VCaP (cell line): ENCODE measurements around the gene TMEM252.

Source experiments
- H3K27ac ChIP-seq: fragments of 450-650 bp; 2 replicates; pipeline ENCODE4 v1.5.1; 2017
- CTCF ChIP-seq: fragments of 450-650 bp; conservative IDR thresholded peaks from 2 replicates; pipeline ENCODE4 v1.5.1; 2017; ENCODE audit warnings: mild to moderate bottlenecking, moderate library complexity

Gene TMEM252

GRCh38 chr9:68551191-68551590 lies 10.5 kb upstream of the TMEM252 start:
- peak overlapping the region; percentile 54 for H3K27ac ChIP-seq
- TF ChIP-seq CTCF, result no peak

DNA sequence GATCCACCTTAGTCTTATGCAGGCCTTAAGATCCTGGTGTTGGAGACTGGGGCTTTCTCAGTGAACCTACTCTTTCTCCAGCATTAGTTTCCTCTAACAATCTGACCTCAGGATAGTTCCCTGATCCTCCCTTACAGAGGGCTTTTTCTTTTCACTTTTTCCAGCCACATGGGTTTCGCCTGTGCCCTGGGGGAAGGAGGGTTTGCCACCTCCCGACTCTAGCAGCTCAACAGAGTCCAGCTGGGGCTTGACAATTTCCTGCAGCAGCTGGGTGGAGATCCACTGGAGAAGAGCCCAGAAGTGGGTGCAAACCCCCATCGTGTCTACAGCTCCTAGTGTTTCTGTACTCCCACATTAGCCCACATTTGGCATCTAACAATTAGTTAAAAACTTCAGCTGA lies 7.6 kb upstream of the TMEM252 start:
- no peak overlapping the region for H3K27ac ChIP-seq
- TF ChIP-seq CTCF, result no peak

DNA sequence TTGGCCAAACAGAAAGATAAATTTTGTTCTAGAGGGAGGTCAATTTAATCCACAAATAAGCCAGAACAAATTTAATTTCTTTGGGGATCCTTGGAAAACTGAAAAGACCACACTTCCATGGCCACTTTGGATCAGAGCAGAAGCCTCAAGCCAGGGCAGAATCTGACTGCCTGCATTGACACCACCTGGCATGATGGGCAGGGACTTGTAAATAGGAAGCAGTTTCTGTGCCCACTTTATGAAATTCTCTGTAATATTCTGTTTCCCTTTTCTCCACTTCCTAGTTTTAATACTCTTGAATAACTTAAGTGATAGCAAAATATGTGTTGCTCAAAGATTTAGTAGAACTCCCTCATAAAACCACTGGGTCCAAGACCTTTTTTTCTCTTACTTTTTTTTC lies 6.7 kb upstream of the TMEM252 start:
- TF ChIP-seq CTCF, result no peak
- no peak overlapping the region for H3K27ac ChIP-seq

DNA sequence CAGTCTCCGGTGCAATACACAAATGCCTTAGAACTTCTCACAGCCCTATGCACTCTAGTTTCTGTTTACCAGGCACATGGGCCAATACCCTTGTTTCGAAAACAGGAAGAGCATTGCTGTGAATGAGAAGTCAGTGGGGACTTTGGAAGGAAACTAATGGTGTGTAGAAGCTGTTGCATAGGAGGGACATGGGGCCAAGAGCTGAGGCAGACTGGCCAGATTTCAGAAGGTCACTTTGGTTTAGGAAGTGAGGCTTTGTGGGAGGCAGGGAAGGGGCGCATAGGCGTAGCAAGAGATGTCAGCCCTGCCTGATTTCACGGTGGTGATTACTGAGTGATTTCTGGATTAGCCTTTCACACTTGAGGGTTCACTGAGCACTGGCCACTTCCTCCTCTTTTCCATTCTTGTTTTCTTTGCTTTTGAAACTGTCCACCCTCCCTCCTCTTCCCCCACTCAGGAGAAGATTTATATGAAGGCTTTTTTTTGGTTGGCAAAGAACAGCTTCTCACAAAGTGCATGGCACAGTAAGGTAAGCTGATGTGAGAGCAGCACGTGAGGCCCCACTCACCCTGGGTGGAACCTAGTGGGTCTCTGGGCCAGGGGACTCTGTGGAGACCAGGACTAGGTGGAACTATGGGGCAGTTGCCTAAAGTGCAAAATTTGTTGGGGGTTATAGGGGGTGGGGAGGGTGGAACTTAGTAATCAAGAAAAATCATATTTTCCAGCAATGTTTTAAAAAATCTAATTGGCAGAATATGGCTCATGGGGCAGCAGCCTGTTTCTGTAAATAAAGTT lies 6.1 kb upstream of the TMEM252 start:
- TF ChIP-seq CTCF, result no peak
- H3K27ac ChIP-seq, result no peak overlapping the region

DNA sequence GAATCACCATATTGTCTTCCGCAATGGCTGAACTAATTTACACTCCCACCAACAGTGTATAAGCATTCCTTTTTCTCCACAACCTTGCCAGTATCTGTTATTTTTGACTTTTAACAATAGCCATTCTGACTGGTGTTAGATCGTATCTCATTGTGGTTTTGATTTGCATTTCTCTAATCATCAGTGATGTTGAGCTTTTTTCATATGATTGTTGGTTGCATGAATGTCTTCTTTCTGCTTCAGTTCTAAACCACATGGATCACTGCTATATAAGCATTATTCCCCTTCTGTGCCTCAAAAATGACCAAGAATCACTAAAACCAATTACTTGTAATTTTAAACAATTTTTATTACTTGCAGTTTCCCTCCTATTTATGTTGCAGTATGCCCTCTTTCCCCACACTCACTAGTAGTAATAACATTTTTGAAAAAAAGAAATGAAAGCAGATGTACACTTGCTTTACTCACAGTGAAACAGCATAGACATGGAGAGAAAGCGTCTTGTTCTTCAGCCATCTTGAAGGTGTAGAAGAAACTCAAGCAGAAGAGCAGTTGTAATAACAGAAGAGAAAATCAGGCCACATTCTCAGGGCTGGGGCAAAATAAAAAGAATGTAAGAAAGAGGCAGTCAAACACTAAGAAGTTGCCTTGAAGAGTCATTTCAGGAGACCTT lies 4.5 kb upstream of the TMEM252 start:
- no peak for TF ChIP-seq CTCF
- no peak overlapping the region for H3K27ac ChIP-seq

- no peak for TF ChIP-seq CTCF
- no peak overlapping the region for H3K27ac ChIP-seq
Measured at GRCh38 chr9:68541568-68541967, 885 bp upstream of the TMEM252 start.

DNA sequence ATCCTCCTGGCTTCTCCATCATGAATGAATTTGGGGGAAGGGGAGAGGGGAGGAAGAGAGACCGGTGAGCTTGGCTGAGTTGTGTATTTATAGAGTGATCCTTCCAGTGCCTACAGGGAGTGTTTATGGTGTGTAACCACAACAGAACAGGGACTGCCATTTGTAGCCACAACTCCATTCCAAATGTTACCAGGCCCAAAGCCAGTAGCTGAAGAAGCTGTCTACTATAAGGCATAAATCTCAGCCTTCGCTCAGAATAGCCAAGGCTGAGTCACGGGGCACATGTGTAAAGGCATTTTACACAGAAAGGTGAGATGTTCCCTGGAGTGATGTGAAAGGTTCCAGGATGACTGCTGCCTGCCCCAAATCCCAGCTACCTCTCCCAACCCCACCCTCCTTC lies 2.5 kb downstream of the TMEM252 start:
- no peak for TF ChIP-seq CTCF
- no peak overlapping the region for H3K27ac ChIP-seq
